OCI-LY7 (cell line): ENCODE results near the gene LAGE3. TPM values are rescaled to one million over a fixed set of nuclear protein-coding genes. Genes with fewer than 3 reads are reported as not detected.
A peak's percentile ranks its signal among the peaks of the same experiment; 100 is the strongest.

Experiments
- BruUV-seq: library from RNA; stranded (reverse); fragments of 400-500 nt; replicated peaks from 2 replicates; lab custom pipeline; 2021; lab: Mats Ljungman, UMichigan
- CTCF ChIA-PET: fragments of 300-600 bp; sonication (Branson Sonifier 250); formaldehyde crosslinking; loops from one replicate; lab custom pipeline; 2022; ENCODE audit warnings: antibody characterized with exemption; ENCODE audit not compliant: unreplicated experiment; lab: Charles Lee
- POLR2A ChIA-PET: fragments of 300-600 bp; sonication (Branson Sonifier 250); formaldehyde crosslinking; loops from one replicate; lab custom pipeline; 2022; ENCODE audit warnings: antibody characterized with exemption; lab: Charles Lee
- DNase-seq: peaks from one replicate; pipeline ENCODE4 v3.0.0-alpha.2; 2015; ENCODE audit warnings: low spot score
- H2AFZ ChIP-seq: fragments of 200-600 bp; sonication (generic), shearing (Covaris generic); 2 replicates; pipeline ENCODE4 v1.6.1; 2014; ENCODE audit warnings: mild to moderate bottlenecking, antibody characterized with exemption, low read length, moderate library complexity
- H3K27ac ChIP-seq: fragments of 200-600 bp; sonication (generic); 2 replicates; pipeline ENCODE4 v1.5.1; 2014; ENCODE audit warnings: mixed run types, low read depth, mild to moderate bottlenecking, moderate library complexity, low read length, inconsistent platforms; ENCODE audit not compliant: poor library complexity, severe bottlenecking
- H3K36me3 ChIP-seq: fragments of 200-600 bp; sonication (generic); 2 replicates; pipeline ENCODE4 v1.6.1; 2014; ENCODE audit warnings: mild to moderate bottlenecking, antibody characterized with exemption, low read length, moderate library complexity, mixed read lengths; ENCODE audit not compliant: insufficient read depth
- H3K4me1 ChIP-seq: fragments of 200-600 bp; sonication (generic); 2 replicates; pipeline ENCODE4 v1.5.1; 2014; ENCODE audit warnings: mild to moderate bottlenecking, low read length; ENCODE audit not compliant: insufficient read depth, poor library complexity, severe bottlenecking
- H3K4me2 ChIP-seq: fragments of 200-600 bp; sonication (generic); 2 replicates; pipeline ENCODE4 v1.6.1; 2014; ENCODE audit warnings: mild to moderate bottlenecking, low read length
- H3K4me3 ChIP-seq: fragments of 200-600 bp; sonication (generic); 2 replicates; pipeline ENCODE4 v1.5.1; 2014; ENCODE audit warnings: mild to moderate bottlenecking, low read depth, low read length; ENCODE audit not compliant: poor library complexity, severe bottlenecking
- H3K79me2 ChIP-seq: fragments of 200-600 bp; sonication (generic); 2 replicates; pipeline ENCODE4 v1.6.1; 2016; ENCODE audit warnings: low read depth, mild to moderate bottlenecking, low read length, moderate library complexity, mixed read lengths; ENCODE audit not compliant: insufficient read depth
- H3K9me2 ChIP-seq: fragments of 200-600 bp; sonication (generic); 2 replicates; pipeline ENCODE4 v1.6.1; 2016; ENCODE audit warnings: mild to moderate bottlenecking, low read length, mixed read lengths; ENCODE audit not compliant: insufficient read depth
- H3K9me3 ChIP-seq: fragments of 200-600 bp; sonication (generic); 2 replicates; pipeline ENCODE4 v1.6.1; 2014; ENCODE audit warnings: mild to moderate bottlenecking, mixed run types, low read length, mixed read lengths
- H4K20me1 ChIP-seq: fragments of 200-600 bp; sonication (generic); 2 replicates; pipeline ENCODE4 v1.6.1; 2014; ENCODE audit warnings: mild to moderate bottlenecking, antibody characterized with exemption, low read length, moderate library complexity, mixed read lengths; ENCODE audit not compliant: insufficient read depth
- EZH2phosphoT487 ChIP-seq: fragments of 200-600 bp; sonication (generic); IDR thresholded peaks from 2 replicates; pipeline ENCODE4 v1.6.1; 2018; ENCODE audit warnings: low read depth, borderline replicate concordance, mild to moderate bottlenecking, mixed run types, antibody characterized with exemption, low read length, moderate library complexity, mixed read lengths
- intact Hi-C: fragments of 100-400 bp; cut with micrococcal nuclease; formaldehyde crosslinking; loops from one replicate; pipeline ENCODE4 v1.10.0; 2022; ENCODE audit not compliant: unreplicated experiment
- total RNA-seq, 2 experiments: library from RNA; depleted of rRNA in 1 of 2; stranded (reverse); fragments of >200 nt in 1 of 2; shearing (Covaris generic) in 1 of 2; gene quantifications; 2 replicates each; pipeline ENCODE4 v1.2.3, GENCODE V29; 2014 to 2022
- TF ChIP-seq, protein P1 (sequence below): fragments of 200-600 bp; sonication (generic); conservative IDR thresholded peaks from 2 replicates; pipeline ENCODE4 v1.5.1; 2014; ENCODE audit warnings: mild to moderate bottlenecking, antibody characterized with exemption, low read length, moderate library complexity, mixed read lengths

LAGE3 gene
- total RNA-seq, 2 experiments from 2014 or later, result 40.6 to 70.1 TPM

DNA sequence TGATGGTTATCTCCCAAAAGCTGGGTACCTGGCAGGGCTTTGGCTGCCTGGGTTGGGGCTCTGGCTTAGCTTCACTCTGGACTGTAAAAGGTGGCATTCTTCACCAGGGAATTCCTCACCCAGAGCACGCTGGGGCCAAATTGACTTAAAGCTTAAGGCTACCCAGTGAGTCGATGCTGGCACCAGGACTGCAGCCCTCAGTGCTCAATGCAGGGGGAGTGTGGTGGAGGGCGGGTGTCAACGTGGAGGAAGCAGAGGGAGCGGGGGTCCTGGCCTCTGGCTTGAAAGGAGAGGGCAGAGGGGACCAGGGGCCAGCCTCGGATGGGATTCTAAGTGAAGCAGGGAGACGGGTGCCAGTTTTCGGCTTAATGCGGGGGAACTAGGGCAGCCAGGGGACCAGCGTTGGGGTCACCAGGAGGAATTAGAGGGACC lies 35.6 kb downstream of the LAGE3 start:
- H3K4me3 ChIP-seq, result peak overlapping the region; percentile 69
- no peak overlapping the region for H3K27ac ChIP-seq
- H3K9me3 ChIP-seq, result no peaks in the 10 kb centered on the region
- POLR2A ChIA-PET, result interaction anchor here (0.6 kb wide), 1 partner anchor 40 kb away, joined by 3 read pairs; no protein-coding TSS in a partner anchor
- intact Hi-C loops, result no loop called here
- TF ChIP-seq, protein P1, sequence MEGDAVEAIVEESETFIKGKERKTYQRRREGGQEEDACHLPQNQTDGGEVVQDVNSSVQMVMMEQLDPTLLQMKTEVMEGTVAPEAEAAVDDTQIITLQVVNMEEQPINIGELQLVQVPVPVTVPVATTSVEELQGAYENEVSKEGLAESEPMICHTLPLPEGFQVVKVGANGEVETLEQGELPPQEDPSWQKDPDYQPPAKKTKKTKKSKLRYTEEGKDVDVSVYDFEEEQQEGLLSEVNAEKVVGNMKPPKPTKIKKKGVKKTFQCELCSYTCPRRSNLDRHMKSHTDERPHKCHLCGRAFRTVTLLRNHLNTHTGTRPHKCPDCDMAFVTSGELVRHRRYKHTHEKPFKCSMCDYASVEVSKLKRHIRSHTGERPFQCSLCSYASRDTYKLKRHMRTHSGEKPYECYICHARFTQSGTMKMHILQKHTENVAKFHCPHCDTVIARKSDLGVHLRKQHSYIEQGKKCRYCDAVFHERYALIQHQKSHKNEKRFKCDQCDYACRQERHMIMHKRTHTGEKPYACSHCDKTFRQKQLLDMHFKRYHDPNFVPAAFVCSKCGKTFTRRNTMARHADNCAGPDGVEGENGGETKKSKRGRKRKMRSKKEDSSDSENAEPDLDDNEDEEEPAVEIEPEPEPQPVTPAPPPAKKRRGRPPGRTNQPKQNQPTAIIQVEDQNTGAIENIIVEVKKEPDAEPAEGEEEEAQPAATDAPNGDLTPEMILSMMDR, result no peak
- TF ChIP-seq EZH2phosphoT487, result no peak
- DNase-seq, result no peak
- no peaks in the 10 kb centered on the region for H4K20me1 ChIP-seq
- H2AFZ ChIP-seq, result no peak overlapping the region
- peaks cover 7% of the 10 kb centered on the region; the same call in 1 of the 2 replicates for H3K79me2 ChIP-seq
- peaks cover 26% of the 10 kb centered on the region; the same call in 1 of the 2 replicates for H3K36me3 ChIP-seq
- peak overlapping the region; percentile 84 for H3K4me2 ChIP-seq
- CTCF ChIA-PET, result no interaction called here
- peaks cover 15% of the 10 kb centered on the region for H3K4me1 ChIP-seq
- no TSS peak for BruUV-seq
- H3K9me2 ChIP-seq, result no peaks in the 10 kb centered on the region

DNA sequence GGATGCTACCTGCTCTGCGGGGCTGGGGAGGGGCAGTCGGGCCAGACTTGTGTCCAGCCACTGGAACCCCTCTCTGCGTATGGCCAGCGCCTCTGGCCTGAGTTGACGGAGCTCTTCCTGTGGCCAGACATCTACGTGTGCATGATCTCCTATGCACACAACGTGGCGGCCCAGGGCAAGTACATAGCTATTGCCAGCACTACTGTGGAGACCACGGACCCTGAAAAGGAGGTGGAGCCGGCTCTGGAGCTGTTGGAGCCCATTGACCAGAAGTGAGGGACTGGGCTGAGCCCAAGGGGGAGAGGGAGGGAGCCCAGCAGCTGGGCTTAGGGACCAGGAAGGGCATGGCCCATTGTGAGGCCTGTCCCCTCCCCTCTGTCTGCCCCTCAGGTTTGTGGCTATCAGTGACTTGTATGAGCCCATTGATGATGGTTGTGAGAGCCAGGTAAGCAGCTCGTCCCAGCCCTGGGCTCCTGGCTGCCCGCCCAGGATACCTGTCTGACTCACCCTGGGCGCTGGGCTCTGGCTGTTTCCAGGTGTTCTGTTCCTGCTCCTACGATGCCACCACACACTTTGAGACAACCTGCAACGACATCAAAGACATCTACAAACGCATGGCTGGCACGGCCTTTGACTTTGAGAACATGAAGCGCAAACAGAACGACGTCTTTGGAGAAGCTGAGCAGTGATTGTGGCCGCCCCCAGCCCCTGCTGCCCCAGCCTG lies 36.9 kb downstream of the LAGE3 start:
- Histone ChIP-seq H3K27ac (no peak overlapping the region), H3K36me3 (peaks cover 28% of the 10 kb centered on the region; the same call in 1 of the 2 replicates), H3K79me2 (peaks cover 17% of the 10 kb centered on the region), H3K9me2 (no peaks in the 10 kb centered on the region), H3K4me2 (no peak overlapping the region), H2AFZ (no peak overlapping the region), H3K4me3 (no peak overlapping the region), H4K20me1 (no peaks in the 10 kb centered on the region), H3K4me1 (peaks cover 21% of the 10 kb centered on the region), H3K9me3 (no peaks in the 10 kb centered on the region)
- BruUV-seq, result no TSS peak
- no peak for TF ChIP-seq EZH2phosphoT487
- TF ChIP-seq, protein P1, result no peak
- ChIA-PET CTCF (no interaction called here), POLR2A (no interaction called here)
- intact Hi-C loops, result no loop called here
- no peak for DNase-seq

DNA sequence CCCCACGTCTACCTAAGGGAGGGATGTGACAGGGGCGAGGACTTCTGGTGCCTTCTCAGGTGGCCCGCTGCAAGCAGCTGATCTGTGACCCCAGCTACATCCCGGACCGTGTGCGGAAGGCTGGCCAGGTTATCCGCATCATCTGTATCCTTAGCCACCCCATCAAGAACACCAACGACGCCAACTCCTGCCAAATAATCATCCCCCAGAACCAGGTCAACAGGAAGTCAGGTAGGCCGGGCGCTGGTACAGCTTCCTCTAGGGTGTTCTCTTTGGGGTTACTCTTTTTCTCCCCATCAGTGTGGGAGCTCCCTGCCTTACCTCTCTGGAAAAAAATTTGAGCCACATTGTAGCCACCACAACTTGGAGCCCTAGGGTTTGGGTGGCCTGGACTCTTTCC lies 37.5 kb downstream of the LAGE3 start:
- no TSS peak for BruUV-seq
- ChIA-PET POLR2A (no interaction called here), CTCF (interaction anchor here (0.6 kb wide), 1 partner anchor 48 kb away, joined by 4 read pairs; no protein-coding TSS in a partner anchor)
- no peak for DNase-seq
- TF ChIP-seq, protein P1, result no peak
- TF ChIP-seq EZH2phosphoT487, result no peak
- Histone ChIP-seq H3K79me2 (peaks cover 17% of the 10 kb centered on the region), H2AFZ (no peak overlapping the region), H3K4me1 (peaks cover 21% of the 10 kb centered on the region), H3K9me3 (no peaks in the 10 kb centered on the region), H3K4me3 (no peak overlapping the region), H3K36me3 (peaks cover 28% of the 10 kb centered on the region; the same call in 1 of the 2 replicates), H4K20me1 (no peaks in the 10 kb centered on the region), H3K27ac (no peak overlapping the region), H3K4me2 (no peak overlapping the region), H3K9me2 (no peaks in the 10 kb centered on the region)
- intact Hi-C loops, result no loop called here
